ENCODE results near the gene SNAPIN. TPM values are rescaled to one million over a fixed set of nuclear protein-coding genes. Genes with fewer than 3 reads are reported as not detected.

The SNAPIN gene
- total and polyA plus RNA-seq, 9 of the 15 experiments (the other 6 are each of a cell fraction or from before 2014, with no cell fraction given), result 11.2 to 43.9 (median 32.3) TPM

DNA sequence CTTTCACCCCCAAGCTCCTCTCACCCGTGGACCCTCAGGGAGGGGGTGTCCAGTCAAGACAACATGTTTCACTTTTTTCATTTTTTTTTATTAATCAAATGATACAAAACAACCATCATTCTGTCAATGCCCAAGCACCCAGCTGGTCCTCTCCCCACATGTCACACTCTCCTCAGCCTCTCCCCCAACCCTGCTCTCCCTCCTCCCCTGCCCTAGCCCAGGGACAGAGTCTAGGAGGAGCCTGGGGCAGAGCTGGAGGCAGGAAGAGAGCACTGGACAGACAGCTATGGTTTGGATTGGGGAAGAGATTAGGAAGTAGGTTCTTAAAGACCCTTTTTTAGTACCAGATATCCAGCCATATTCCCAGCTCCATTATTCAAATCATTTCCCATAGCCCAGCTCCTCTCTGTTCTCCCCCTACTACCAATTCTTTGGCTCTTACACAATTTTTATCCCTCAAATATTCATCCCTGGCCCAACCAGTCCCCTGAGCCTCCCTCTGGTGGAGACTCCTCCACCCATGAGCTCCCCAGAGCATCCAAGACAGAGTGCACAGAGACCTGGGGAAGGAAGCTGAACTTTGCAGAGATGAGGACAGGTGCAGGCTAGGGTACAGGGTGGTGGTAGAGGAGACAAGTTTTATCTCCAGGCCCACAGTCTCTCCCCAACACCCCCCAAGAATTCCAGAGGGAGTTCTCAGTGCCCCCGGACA, 44.2 kb upstream of the SNAPIN start:
- H3K79me2 ChIP-seq (ENCODE audit: control insufficient read depth, insufficient read depth, low read length), result no peaks in the 10 kb centered on the region
- H3K4me3 ChIP-seq, result no peak overlapping the region
- ChIA-PET POLR2A (interaction anchor here (0.6 to 6.8 kb wide), 6 partner anchors 10 to 898 kb away, joined by 3 to 70 read pairs (median 4); partner anchors contain the start of genes S100A1 and S100A13), CTCF (ENCODE audit: low intra/inter-chr PET ratio) (no interaction called here)
- in situ Hi-C loops (cut with MboI), result no loop called here
- H4K20me1 ChIP-seq (replicated peaks; ENCODE audit: control insufficient read depth, insufficient read depth, low read length), result no peaks in the 10 kb centered on the region
- H3K9me1 ChIP-seq (ENCODE audit: control insufficient read depth, insufficient read depth, low read length), result no peaks in the 10 kb centered on the region
- no peaks in the 10 kb centered on the region for H3K27me3 ChIP-seq (ENCODE audit: control insufficient read depth in 2 of 2, insufficient read depth in 2 of 2, low read length in 2 of 2)
- no TSS peak for BruUV-seq (replicated peaks)
- FAIRE-seq, result no peak
- no peak overlapping the region for H3K4me2 ChIP-seq (ENCODE audit: insufficient read depth, low read length)
- no peaks in the 10 kb centered on the region for H3K9me3 ChIP-seq (replicated peaks; ENCODE audit: control insufficient read depth, insufficient read depth, low read depth, low read length)
- H3K9ac ChIP-seq (ENCODE audit: insufficient read depth in 1 of 2, low read depth in 2 of 2, low read length in 2 of 2), result no peak overlapping the region
- TF ChIP-seq, protein P1, sequence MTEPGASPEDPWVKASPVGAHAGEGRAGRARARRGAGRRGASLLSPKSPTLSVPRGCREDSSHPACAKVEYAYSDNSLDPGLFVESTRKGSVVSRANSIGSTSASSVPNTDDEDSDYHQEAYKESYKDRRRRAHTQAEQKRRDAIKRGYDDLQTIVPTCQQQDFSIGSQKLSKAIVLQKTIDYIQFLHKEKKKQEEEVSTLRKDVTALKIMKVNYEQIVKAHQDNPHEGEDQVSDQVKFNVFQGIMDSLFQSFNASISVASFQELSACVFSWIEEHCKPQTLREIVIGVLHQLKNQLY (CRISPR knock-in tag; conservative IDR thresholded peaks at IDR 0.05), result no peak
- TF ChIP-seq ZNF263 (CRISPR knock-in tag; IDR thresholded peaks at IDR 0.05; ENCODE audit: borderline replicate concordance), result peak; percentile 87
- H3K27ac ChIP-seq (ENCODE audit: extremely low read depth, low read depth, low read length), result no peak overlapping the region
- intact Hi-C loops (cut with micrococcal nuclease), result no loop called here
- no peaks in the 10 kb centered on the region for H3K36me3 ChIP-seq (ENCODE audit: control insufficient read depth, insufficient read depth, low read length)
- H3K4me1 ChIP-seq (replicated peaks in 1 of 2; ENCODE audit: control insufficient read depth in 2 of 2, insufficient read depth in 2 of 2, low read length in 2 of 2), result peaks cover 28 to 47% of the 10 kb centered on the region in 2 experiments
- no peak for DNase-seq (ENCODE audit: extremely low read depth in 1 of 4, low spot score in 3 of 4)
- no peak for ATAC-seq
- WGBS (ENCODE audit: insufficient coverage, low coverage, missing lambda C conversion rate), result 45% methylated on average over 2 of the region's 2 CpGs
- H2AFZ ChIP-seq (ENCODE audit: low read depth, low read length), result no peak overlapping the region

DNA sequence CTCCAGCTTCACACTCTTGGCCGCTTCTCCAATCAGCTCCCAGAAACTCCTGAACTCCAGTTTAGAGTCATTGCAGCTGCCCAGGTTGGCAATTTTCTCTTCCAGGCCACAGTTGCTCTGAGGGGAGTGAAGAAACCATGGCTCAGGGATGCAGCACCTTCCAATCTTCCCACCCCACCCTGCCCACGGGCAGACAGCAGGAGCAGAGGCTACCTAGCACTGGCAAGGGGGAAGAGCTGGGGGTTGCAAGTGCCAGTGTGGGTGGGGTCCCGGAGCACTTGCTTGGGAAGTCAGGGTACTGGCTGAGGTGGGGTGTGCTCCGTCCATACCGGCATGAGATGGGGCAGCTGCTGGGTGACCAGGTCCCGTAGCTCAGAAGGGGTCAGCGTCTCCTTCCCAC, 43.6 kb upstream of the SNAPIN start:
- no peaks in the 10 kb centered on the region for H3K36me3 ChIP-seq (ENCODE audit: control insufficient read depth, insufficient read depth, low read length)
- TF ChIP-seq CBFA2T2 (conservative IDR thresholded peaks at IDR 0.05), result no peak
- intact Hi-C loops (cut with micrococcal nuclease), result no loop called here
- H3K9me1 ChIP-seq (ENCODE audit: control insufficient read depth, insufficient read depth, low read length), result no peaks in the 10 kb centered on the region
- no peaks in the 10 kb centered on the region for H3K9me3 ChIP-seq (replicated peaks; ENCODE audit: control insufficient read depth, insufficient read depth, low read depth, low read length)
- peaks cover 23 to 41% of the 10 kb centered on the region in 2 experiments for H3K4me1 ChIP-seq (replicated peaks in 1 of 2; ENCODE audit: control insufficient read depth in 2 of 2, insufficient read depth in 2 of 2, low read length in 2 of 2)
- ChIA-PET CTCF (ENCODE audit: low intra/inter-chr PET ratio) (no interaction called here), POLR2A (interaction anchor here (0.8 to 6.8 kb wide), 5 partner anchors 9 to 258 kb away, joined by 3 to 70 read pairs (median 4); partner anchors contain the start of genes S100A1 and S100A13)
- H3K79me2 ChIP-seq (ENCODE audit: control insufficient read depth, insufficient read depth, low read length), result no peaks in the 10 kb centered on the region
- 70% methylated on average over 7 of the region's 7 CpGs for WGBS (ENCODE audit: insufficient coverage, low coverage, missing lambda C conversion rate)
- no peak for DNase-seq (ENCODE audit: extremely low read depth in 1 of 4, low spot score in 3 of 4)
- no peak overlapping the region for H3K27ac ChIP-seq (ENCODE audit: extremely low read depth, low read depth, low read length)
- no peak for ATAC-seq
- H3K4me3 ChIP-seq, result no peak overlapping the region
- in situ Hi-C loops (cut with MboI), result no loop called here
- H4K20me1 ChIP-seq (replicated peaks; ENCODE audit: control insufficient read depth, insufficient read depth, low read length), result no peaks in the 10 kb centered on the region
- H3K27me3 ChIP-seq (ENCODE audit: control insufficient read depth in 2 of 2, insufficient read depth in 2 of 2, low read length in 2 of 2), result no peaks in the 10 kb centered on the region
- no TSS peak for BruUV-seq (replicated peaks)
- H3K4me2 ChIP-seq (ENCODE audit: insufficient read depth, low read length), result no peak overlapping the region
- H2AFZ ChIP-seq (ENCODE audit: low read depth, low read length), result no peak overlapping the region
- no peak overlapping the region for H3K9ac ChIP-seq (ENCODE audit: insufficient read depth in 1 of 2, low read depth in 2 of 2, low read length in 2 of 2)
- no peak for FAIRE-seq

Measured in K562 (cell line).